Lower leg skin (tissue), 3 donors: ENCODE measurements around the gene UBE2I.
"Not testable (repeated sequence)": the region's sequence is repeated elsewhere in the genome, so short reads cannot be mapped to it uniquely, and the experiment has no call there.

ENCODE experiments used
- POLR2A ChIP-seq, 2 donors: fragments of 450-650 bp; IDR thresholded peaks; one replicate each; pipeline ENCODE4 v1.6.1; 2016 to 2017; ENCODE audit warnings: antibody characterized with exemption in 2 of 2, mild to moderate bottlenecking in 1 of 2, moderate library complexity in 1 of 2
- TF ChIP-seq, protein P1 (sequence below), 3 donors: fragments of 450-650 bp; IDR thresholded peaks; one replicate each; pipeline ENCODE4 v1.5.1; 2016; ENCODE audit warnings: antibody characterized with exemption in 3 of 3, mild to moderate bottlenecking in 3 of 3, moderate library complexity in 2 of 3

- TF ChIP-seq, protein P1, sequence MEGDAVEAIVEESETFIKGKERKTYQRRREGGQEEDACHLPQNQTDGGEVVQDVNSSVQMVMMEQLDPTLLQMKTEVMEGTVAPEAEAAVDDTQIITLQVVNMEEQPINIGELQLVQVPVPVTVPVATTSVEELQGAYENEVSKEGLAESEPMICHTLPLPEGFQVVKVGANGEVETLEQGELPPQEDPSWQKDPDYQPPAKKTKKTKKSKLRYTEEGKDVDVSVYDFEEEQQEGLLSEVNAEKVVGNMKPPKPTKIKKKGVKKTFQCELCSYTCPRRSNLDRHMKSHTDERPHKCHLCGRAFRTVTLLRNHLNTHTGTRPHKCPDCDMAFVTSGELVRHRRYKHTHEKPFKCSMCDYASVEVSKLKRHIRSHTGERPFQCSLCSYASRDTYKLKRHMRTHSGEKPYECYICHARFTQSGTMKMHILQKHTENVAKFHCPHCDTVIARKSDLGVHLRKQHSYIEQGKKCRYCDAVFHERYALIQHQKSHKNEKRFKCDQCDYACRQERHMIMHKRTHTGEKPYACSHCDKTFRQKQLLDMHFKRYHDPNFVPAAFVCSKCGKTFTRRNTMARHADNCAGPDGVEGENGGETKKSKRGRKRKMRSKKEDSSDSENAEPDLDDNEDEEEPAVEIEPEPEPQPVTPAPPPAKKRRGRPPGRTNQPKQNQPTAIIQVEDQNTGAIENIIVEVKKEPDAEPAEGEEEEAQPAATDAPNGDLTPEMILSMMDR (IDR thresholded peaks at IDR 0.05) = not testable (repeated sequence)
- not testable (repeated sequence) for TF ChIP-seq POLR2A (IDR thresholded peaks at IDR 0.05)
Measured at GRCh38 chr16:1269418-1269817, 40.0 kb upstream of the UBE2I start.
